ENCODE measurements around the gene TSPAN7.

GRCh38 chrX:38607976-38608375 is 46.6 kb downstream of the TSPAN7 start:
- TF ChIP-seq CTCF (IDR thresholded peaks at IDR 0.05), result no peak
- TF ChIP-seq EZH2 (IDR thresholded peaks at IDR 0.05; ENCODE audit: borderline replicate concordance, insufficient read depth, low read depth, low read length, poor library complexity, severe bottlenecking), result no peak

Data from B cell (primary cell).